ENCODE data around the gene HOOK2. TPM values are rescaled to one million over a fixed set of nuclear protein-coding genes. Genes with fewer than 3 reads are reported as not detected.
A peak's percentile ranks its signal among the peaks of the same experiment; 100 is the strongest.

The HOOK2 gene
- total and polyA plus RNA-seq, 9 of the 15 experiments (the other 6 are each of a cell fraction or from before 2014, with no cell fraction given), result 1.3 to 17.2 (median 9.9) TPM

DNA sequence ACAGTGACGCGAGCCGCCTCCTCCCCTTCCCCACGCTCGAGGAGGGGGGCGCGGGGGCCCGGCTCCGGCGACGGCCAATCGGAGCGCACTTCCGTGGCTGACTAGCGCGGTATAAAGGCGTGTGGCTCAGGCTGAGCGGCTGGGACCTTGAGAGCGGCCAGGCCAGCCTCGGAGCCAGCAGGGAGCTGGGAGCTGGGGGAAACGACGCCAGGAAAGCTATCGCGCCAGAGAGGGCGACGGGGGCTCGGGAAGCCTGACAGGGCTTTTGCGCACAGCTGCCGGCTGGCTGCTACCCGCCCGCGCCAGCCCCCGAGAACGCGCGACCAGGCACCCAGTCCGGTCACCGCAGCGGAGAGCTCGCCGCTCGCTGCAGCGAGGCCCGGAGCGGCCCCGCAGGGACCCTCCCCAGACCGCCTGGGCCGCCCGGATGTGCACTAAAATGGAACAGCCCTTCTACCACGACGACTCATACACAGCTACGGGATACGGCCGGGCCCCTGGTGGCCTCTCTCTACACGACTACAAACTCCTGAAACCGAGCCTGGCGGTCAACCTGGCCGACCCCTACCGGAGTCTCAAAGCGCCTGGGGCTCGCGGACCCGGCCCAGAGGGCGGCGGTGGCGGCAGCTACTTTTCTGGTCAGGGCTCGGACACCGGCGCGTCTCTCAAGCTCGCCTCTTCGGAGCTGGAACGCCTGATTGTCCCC, 16.1 kb upstream of the HOOK2 start, which contains the start of gene JUNB (continued):
- TF ChIP-seq BDP1 (IDR thresholded peaks at IDR 0.05; ENCODE audit: insufficient read depth, insufficient read length), result no peak
- peak in 1 of 2 experiments; percentile 92; a peak in 2 of 4 replicates for TF ChIP-seq FOXA3 (CRISPR knock-in tag; conservative IDR thresholded peaks at IDR 0.05 in 1 of 2, IDR thresholded peaks at IDR 0.05 in 1 of 2)
- TF ChIP-seq, protein P1, sequence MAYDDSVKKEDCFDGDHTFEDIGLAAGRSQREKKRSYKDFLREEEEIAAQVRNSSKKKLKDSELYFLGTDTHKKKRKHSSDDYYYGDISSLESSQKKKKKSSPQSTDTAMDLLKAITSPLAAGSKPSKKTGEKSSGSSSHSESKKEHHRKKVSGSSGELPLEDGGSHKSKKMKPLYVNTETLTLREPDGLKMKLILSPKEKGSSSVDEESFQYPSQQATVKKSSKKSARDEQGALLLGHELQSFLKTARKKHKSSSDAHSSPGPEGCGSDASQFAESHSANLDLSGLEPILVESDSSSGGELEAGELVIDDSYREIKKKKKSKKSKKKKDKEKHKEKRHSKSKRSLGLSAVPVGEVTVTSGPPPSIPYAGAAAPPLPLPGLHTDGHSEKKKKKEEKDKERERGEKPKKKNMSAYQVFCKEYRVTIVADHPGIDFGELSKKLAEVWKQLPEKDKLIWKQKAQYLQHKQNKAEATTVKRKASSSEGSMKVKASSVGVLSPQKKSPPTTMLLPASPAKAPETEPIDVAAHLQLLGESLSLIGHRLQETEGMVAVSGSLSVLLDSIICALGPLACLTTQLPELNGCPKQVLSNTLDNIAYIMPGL (CRISPR knock-in tag; IDR thresholded peaks at IDR 0.05), result no peak
- no peak for TF ChIP-seq MAFK (IDR thresholded peaks at IDR 0.05; ENCODE audit: low read length)
- no peak for TF ChIP-seq ZBTB8A (IDR thresholded peaks at IDR 0.05; ENCODE audit: partially characterized antibody)
- TF ChIP-seq COPS2 (conservative IDR thresholded peaks at IDR 0.05), result no peak
- TF ChIP-seq, protein P2, sequence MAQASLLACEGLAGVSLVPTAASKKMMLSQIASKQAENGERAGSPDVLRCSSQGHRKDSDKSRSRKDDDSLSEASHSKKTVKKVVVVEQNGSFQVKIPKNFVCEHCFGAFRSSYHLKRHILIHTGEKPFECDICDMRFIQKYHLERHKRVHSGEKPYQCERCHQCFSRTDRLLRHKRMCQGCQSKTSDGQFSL (CRISPR knock-in tag; IDR thresholded peaks at IDR 0.05), result no peak
- TF ChIP-seq, protein P2 (tag; IDR thresholded peaks at IDR 0.05), result peak in 1 of 2 experiments; percentile 52; a peak in 2 of 4 replicates
- no peak for TF ChIP-seq CCAR2 (IDR thresholded peaks at IDR 0.05; ENCODE audit: low read depth, low read length)
- TF ChIP-seq CBFB (CRISPR knock-in tag; IDR thresholded peaks at IDR 0.05), result peak; percentile 55; the same call in 1 of the 2 replicates
- TF ChIP-seq TBL1XR1 (IDR thresholded peaks at IDR 0.05; ENCODE audit: low read length in 2 of 2), result peak; percentile 9 to 97; a peak in 3 of 4 replicates
- TF ChIP-seq CBFA2T3 (IDR thresholded peaks at IDR 0.05), result peak; percentile 19; the same call in 1 of the 2 replicates
- peak; percentile 96 for TF ChIP-seq PRPF4 (IDR thresholded peaks at IDR 0.05; ENCODE audit: insufficient read depth, low read depth, low read length, poor library complexity, severe bottlenecking)
- no peak for TF ChIP-seq SIRT6 (IDR thresholded peaks at IDR 0.05; ENCODE audit: low read depth, low read length)
- TF ChIP-seq, protein P3, sequence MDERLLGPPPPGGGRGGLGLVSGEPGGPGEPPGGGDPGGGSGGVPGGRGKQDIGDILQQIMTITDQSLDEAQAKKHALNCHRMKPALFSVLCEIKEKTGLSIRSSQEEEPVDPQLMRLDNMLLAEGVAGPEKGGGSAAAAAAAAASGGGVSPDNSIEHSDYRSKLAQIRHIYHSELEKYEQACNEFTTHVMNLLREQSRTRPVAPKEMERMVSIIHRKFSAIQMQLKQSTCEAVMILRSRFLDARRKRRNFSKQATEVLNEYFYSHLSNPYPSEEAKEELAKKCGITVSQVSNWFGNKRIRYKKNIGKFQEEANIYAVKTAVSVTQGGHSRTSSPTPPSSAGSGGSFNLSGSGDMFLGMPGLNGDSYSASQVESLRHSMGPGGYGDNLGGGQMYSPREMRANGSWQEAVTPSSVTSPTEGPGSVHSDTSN (CRISPR knock-in tag; IDR thresholded peaks at IDR 0.05; ENCODE audit: low read depth), result no peak
- TF ChIP-seq, protein P3 (tag; conservative IDR thresholded peaks at IDR 0.05; ENCODE audit: low read depth), result peak; percentile 19; the same call in 1 of the 2 replicates
- TF ChIP-seq NFIX (CRISPR knock-in tag; IDR thresholded peaks at IDR 0.05; ENCODE audit: low read depth), result no peak
- TF ChIP-seq HNRNPLL (IDR thresholded peaks at IDR 0.05; ENCODE audit: low read depth, low read length, poor library complexity, severe bottlenecking), result peak; percentile 77
- TF ChIP-seq RBM22 (IDR thresholded peaks at IDR 0.05; ENCODE audit: low read depth, low read length, poor library complexity, severe bottlenecking), result peak; percentile 98
- no peak for TF ChIP-seq MECOM (CRISPR knock-in tag; IDR thresholded peaks at IDR 0.05)
- peak; percentile 83 for TF ChIP-seq MYC (IDR thresholded peaks at IDR 0.05; ENCODE audit: low read depth, low read length)
- TF ChIP-seq MYC (CRISPR knock-in tag; IDR thresholded peaks at IDR 0.05; ENCODE audit: borderline replicate concordance, low read depth), result no peak
- TF ChIP-seq SIN3A (IDR thresholded peaks at IDR 0.05; ENCODE audit: borderline replicate concordance in 2 of 2, control insufficient read depth in 1 of 2, low read depth in 2 of 2, low read length in 2 of 2), result peak; percentile 92 to 94; a peak in 2 of 4 replicates
